ENCODE measurements around the gene NAT9. TPM values are rescaled to one million over a fixed set of nuclear protein-coding genes. Genes with fewer than 3 reads are reported as not detected.

NAT9 gene
- total RNA-seq, 4 donors from 2014 or later = 14.3 to 26.6 (median 18.1) TPM

DNA sequence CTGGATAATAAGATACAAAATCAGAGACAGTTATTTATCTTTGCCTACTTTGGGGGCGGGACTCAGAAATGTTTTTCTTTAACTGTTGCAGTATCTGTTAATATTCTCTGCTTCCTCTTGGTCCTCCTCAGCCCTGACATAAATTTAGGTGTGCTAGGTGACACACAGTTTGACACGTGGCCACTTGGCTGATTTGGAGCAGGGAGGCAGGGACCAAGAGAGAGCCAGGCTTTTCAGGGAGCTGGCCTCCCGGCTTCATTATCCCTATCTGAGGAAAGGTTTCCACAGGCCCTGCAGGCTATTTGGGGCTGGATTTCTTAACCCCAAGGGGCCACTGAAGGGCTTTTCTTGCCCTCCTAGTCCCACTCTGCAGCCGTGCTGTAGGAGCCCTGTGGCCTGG, 20.1 kb upstream of the NAT9 start:
- intact Hi-C loops (cut with DNase I; ENCODE audit: low total_unique reads) = no loop called here
- no peak overlapping the region for H3K4me3 ChIP-seq (ENCODE audit: low read depth, poor library complexity, severe bottlenecking)
- 83 to 84% methylated on average over 4 of the region's 4 CpGs for WGBS, 2 donors
- no peak for DNase-seq (ENCODE audit: low spot score in 2 of 2)
- TF ChIP-seq, protein P1, sequence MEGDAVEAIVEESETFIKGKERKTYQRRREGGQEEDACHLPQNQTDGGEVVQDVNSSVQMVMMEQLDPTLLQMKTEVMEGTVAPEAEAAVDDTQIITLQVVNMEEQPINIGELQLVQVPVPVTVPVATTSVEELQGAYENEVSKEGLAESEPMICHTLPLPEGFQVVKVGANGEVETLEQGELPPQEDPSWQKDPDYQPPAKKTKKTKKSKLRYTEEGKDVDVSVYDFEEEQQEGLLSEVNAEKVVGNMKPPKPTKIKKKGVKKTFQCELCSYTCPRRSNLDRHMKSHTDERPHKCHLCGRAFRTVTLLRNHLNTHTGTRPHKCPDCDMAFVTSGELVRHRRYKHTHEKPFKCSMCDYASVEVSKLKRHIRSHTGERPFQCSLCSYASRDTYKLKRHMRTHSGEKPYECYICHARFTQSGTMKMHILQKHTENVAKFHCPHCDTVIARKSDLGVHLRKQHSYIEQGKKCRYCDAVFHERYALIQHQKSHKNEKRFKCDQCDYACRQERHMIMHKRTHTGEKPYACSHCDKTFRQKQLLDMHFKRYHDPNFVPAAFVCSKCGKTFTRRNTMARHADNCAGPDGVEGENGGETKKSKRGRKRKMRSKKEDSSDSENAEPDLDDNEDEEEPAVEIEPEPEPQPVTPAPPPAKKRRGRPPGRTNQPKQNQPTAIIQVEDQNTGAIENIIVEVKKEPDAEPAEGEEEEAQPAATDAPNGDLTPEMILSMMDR (IDR thresholded peaks at IDR 0.05) = no peak
- no peak for TF ChIP-seq POLR2A (IDR thresholded peaks at IDR 0.05)

DNA sequence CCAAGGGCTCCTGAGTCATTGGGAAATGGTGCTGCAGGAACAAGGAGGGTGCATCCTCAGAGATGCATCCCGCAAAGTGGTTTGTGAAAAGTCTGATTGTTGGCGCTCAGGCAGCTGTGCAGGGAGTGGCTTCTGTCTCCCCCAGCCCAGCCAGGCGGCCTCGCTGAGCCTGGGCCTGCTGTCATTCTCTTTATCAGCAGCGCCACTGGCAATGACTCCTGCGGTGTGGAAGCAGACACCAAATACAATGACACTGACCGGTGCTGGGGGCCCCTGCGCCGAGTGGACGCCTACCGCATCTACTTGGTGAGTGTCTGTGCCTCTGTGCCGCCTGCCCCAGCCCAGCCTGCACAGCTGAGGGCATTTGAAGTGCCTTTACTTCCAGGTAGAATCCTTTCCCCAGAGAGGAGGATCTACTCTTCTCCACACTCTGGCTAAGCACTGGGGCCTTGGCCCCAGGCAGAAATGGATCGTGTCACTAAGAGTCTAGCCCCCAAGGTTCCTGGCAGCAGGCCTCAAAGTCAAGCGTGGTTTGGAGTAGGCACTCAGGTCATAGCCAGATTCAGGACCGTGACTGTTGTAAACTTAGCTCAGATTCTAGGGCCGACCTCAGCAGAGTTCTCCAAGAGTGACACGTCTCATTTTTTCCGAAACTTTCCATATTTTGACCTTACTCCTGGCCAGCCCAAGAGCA, 19.3 kb upstream of the NAT9 start:
- intact Hi-C loops (cut with DNase I; ENCODE audit: low total_unique reads) = no loop called here
- DNase-seq (ENCODE audit: low spot score in 2 of 2) = no peak
- 90 to 92% methylated on average over 17 to 18 of the region's 18 CpGs for WGBS, 2 donors
- no peak overlapping the region for H3K4me3 ChIP-seq (ENCODE audit: low read depth, poor library complexity, severe bottlenecking)
- TF ChIP-seq, protein P1 (IDR thresholded peaks at IDR 0.05) = no peak
- TF ChIP-seq POLR2A (IDR thresholded peaks at IDR 0.05) = no peak

DNA sequence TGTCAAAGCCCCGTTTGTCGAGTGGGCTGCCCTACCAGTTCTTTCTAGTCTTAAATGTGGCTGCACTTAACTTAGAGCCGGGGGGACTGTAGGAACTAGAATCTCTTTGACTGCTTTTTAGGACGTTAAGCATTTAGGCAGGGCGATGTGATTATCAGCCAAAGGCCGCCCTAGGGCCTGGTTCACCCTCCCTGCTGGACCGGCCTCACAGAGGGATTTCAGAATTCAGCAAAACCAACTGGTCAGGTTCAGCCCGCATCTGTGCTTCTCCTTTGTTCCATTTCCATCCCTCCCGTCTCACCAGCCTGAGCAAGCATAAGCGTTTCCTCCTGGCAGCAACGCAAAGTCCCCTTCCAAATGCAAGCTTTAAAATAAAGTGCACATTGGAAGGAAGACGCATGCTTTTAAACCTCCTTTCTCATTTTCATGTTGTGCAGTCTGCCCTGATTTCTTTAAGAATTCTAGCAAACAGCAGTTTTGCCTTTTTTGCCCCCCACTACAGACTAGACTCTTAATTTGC, 16.5 kb upstream of the NAT9 start:
- TF ChIP-seq POLR2A (IDR thresholded peaks at IDR 0.05) = no peak
- TF ChIP-seq, protein P1 (IDR thresholded peaks at IDR 0.05) = no peak
- no peak for DNase-seq (ENCODE audit: low spot score in 2 of 2)
- 91 to 92% methylated on average over 12 of the region's 12 CpGs for WGBS, 2 donors
- H3K4me3 ChIP-seq (ENCODE audit: low read depth, poor library complexity, severe bottlenecking) = no peak overlapping the region
- intact Hi-C loops (cut with DNase I; ENCODE audit: low total_unique reads) = loop anchor here (5.0 kb wide), 1 partner anchor 70 kb away; no protein-coding TSS in a partner anchor

DNA sequence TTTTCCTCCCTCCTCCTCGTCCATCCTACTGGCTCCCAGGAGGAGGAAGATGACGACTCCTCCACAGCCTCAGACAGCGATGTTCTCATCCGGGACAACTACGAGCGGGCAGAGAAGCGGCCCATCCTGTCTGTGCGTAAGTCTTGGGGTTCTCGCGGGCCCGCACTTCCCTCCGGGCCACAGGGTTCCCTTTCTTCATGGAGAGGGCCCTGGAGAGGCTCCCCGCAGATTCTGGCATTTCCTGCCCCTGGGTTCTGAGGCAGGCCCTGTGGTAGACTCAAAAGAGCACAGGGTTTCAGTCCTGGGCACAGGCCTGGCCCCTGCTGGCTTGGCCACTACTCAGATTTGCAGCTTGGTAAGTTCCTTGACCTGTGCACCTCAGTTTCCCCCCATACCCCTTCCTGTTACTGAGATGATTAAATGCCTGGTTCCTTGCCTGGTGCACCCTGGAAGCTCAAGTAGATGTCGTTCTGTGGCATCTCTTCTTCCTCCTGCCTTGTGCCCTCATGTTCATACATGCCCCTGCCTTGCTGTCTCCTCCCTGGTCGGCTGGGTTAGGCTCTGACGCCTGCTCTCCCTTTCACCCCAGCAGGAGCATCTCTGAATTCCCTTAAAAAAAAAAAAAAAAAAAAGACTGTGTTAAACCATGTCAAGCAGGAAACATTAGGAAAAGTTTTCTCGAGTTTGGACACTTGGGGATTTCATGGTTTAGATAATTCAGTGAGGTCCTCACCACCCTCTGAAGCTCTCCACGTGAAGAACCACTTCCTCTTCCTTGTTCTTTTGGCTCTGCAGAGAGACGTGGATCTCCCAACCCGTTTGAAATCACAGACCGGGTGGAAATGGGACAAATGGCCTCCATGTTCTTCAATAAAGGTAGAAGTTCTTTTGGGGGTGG, 14.3 kb upstream of the NAT9 start:
- TF ChIP-seq, protein P1 (IDR thresholded peaks at IDR 0.05) = no peak
- no peak for TF ChIP-seq POLR2A (IDR thresholded peaks at IDR 0.05)
- no peak for DNase-seq (ENCODE audit: low spot score in 2 of 2)
- intact Hi-C loops (cut with DNase I; ENCODE audit: low total_unique reads) = loop anchor here (5.0 kb wide), 1 partner anchor 72 kb away; no protein-coding TSS in a partner anchor
- H3K4me3 ChIP-seq (ENCODE audit: low read depth, poor library complexity, severe bottlenecking) = no peak overlapping the region
- 75 to 76% methylated on average over 20 to 21 of the region's 21 CpGs for WGBS, 2 donors

DNA sequence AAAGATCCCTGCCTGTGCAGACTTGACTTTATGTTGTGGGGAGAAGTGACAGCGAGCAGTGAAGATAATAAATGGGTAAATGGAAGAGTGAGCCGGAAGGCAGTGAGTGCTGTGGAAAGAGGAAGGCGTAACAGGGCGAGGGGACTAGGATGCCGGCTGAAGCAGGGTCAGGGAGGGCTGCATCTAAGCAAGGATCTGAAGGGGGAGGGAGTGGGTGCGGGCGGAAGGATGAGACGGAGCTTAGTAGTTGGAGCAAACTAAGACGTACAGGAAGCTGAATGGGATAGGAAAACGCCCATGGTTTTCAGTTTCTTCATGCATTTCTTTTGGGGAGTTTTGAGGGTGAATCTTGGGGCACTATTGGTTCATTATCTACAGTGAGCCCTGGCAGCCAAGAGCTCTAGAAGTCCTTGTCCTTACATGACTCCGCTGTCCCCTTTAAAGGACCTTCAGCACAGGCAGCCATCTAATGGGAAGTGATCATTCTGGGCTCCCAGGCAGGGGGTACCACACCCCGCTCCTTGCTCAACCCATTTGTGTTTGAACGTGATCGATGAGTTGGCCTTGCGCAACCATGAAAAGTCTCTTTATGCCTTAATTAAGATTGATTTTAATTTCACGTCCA, 10.4 kb upstream of the NAT9 start:
- no peak for TF ChIP-seq POLR2A (IDR thresholded peaks at IDR 0.05)
- TF ChIP-seq, protein P1 (IDR thresholded peaks at IDR 0.05) = no peak
- peak in 1 of 2 donors; percentile 34 for DNase-seq (ENCODE audit: low spot score in 2 of 2)
- intact Hi-C loops (cut with DNase I; ENCODE audit: low total_unique reads) = no loop called here
- 67 to 73% methylated on average over 16 of the region's 16 CpGs for WGBS, 2 donors
- no peak overlapping the region for H3K4me3 ChIP-seq (ENCODE audit: low read depth, poor library complexity, severe bottlenecking)
